Measurements from ENCODE around the gene ABTB2. TPM values are rescaled to one million over a fixed set of nuclear protein-coding genes. Genes with fewer than 3 reads are reported as not detected.

Gene ABTB2
- total and polyA plus RNA-seq, 2 of the 8 experiments (the other 6 are each of a cell fraction or from before 2014, with no cell fraction given) = 7.7 to 10.2 TPM

DNA sequence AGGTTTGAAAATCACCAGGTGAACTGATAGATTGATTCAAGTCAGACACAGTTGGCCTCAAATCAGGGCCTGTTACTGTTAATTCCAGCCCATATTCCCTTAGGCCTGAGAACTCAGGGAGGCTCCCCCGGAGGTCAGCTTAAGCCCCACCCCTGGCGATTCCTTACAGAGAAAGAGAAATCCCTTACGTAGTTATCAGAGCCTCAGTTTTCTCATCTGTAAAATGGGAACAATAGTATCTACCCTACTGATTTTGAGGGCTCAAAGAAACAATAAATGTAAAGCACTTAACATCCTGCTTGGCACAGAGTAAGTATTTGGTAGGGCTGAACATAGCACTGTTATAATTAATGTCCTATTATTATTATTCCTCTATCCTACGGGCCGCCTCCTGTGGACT is 158.3 kb downstream of the ABTB2 start:
- DNase-seq (ENCODE audit: low read depth in 1 of 2, low spot score in 2 of 2) = no peak
- CTCF ChIA-PET (ENCODE audit: partially characterized antibody) = interaction anchor here (0.7 to 1.0 kb wide), 2 partner anchors 12 to 33 kb away, joined by 3 read pairs; no protein-coding TSS in a partner anchor
- no peak overlapping the region for H3K27ac ChIP-seq (ENCODE audit: low read depth, low read length)
- H3K23me2 ChIP-seq (ENCODE audit: low read depth, low read length) = no peaks in the 10 kb centered on the region
- H2BK15ac ChIP-seq (ENCODE audit: low read length) = no peak overlapping the region
- no peaks in the 10 kb centered on the region for H4K20me1 ChIP-seq (replicated peaks in 1 of 2; ENCODE audit: control insufficient read depth in 1 of 2, insufficient read depth in 2 of 2, low read length in 2 of 2)
- H2BK120ac ChIP-seq (replicated peaks; ENCODE audit: low read depth, low read length) = no peak overlapping the region
- H3K9me3 ChIP-seq (ENCODE audit: insufficient read depth in 2 of 2, low read depth in 1 of 2, low read length in 1 of 2) = no peaks in the 10 kb centered on the region
- H3K4me2 ChIP-seq (ENCODE audit: insufficient read depth in 1 of 2, low read depth in 2 of 2, low read length in 2 of 2) = no peak overlapping the region
- H3K56ac ChIP-seq (replicated peaks; ENCODE audit: insufficient read length, low read depth, low read length) = no peak overlapping the region
- no peak overlapping the region for H2AK5ac ChIP-seq (ENCODE audit: low read depth, low read length)
- no peak overlapping the region for H4K91ac ChIP-seq (replicated peaks; ENCODE audit: insufficient read length, low read length)
- WGBS, 2 experiments (ENCODE audit: extremely low coverage in 1 of 2, insufficient coverage in 1 of 2, insufficient read length in 1 of 2, insufficient replicate concordance in 2 of 2, low coverage in 1 of 2, low lambda C conversion rate in 2 of 2, missing lambda C conversion rate in 1 of 2) = 80% methylated on average over 5 of the region's 5 CpGs; no CpG with 5 or more reads in 1 of the 2 experiments
- H3K79me1 ChIP-seq (ENCODE audit: low read depth, low read length) = peaks cover 3% of the 10 kb centered on the region
- H2BK5ac ChIP-seq (ENCODE audit: low read depth, low read length) = no peak overlapping the region
- TF ChIP-seq NRF1 (IDR thresholded peaks at IDR 0.05; ENCODE audit: low read depth, low read length) (no peak), KDM1A (IDR thresholded peaks at IDR 0.05; ENCODE audit: borderline replicate concordance, low read length) (0 out of 2 replicates have a peak, but pooled peaks have one; percentile 65)
- H3K23ac ChIP-seq (ENCODE audit: insufficient read length) = no peak overlapping the region
- no peaks in the 10 kb centered on the region for H3K36me3 ChIP-seq (ENCODE audit: control insufficient read depth in 2 of 4, insufficient read depth in 4 of 4, low read length in 3 of 4)
- H3K4me1 ChIP-seq (replicated peaks in 1 of 4; ENCODE audit: control insufficient read depth in 3 of 4, insufficient read depth in 4 of 4, low read length in 3 of 4) = peaks cover 0 to 13% (median 7%) of the 10 kb centered on the region in 4 experiments; a peak in 6 of 7 replicates
- H3K14ac ChIP-seq (ENCODE audit: insufficient read length) = no peak overlapping the region
- no peaks in the 10 kb centered on the region for H3K79me2 ChIP-seq (ENCODE audit: control insufficient read depth in 1 of 2, insufficient read depth in 2 of 2, low read length in 2 of 2)
- H4K8ac ChIP-seq (ENCODE audit: extremely low read depth, insufficient read depth, low read length) = no peak overlapping the region
- H3K4me3 ChIP-seq (ENCODE audit: extremely low read depth in 1 of 4, insufficient read depth in 2 of 4, low read depth in 3 of 4, low read length in 4 of 4) = no peak overlapping the region
- FAIRE-seq = no peak
- no peak overlapping the region for H4K5ac ChIP-seq (ENCODE audit: insufficient read length, low read depth, low read length)
- no peak overlapping the region for H2AFZ ChIP-seq (ENCODE audit: low read length)
- H3K18ac ChIP-seq (ENCODE audit: extremely low read depth, low read length) = no peak overlapping the region
- H3K4ac ChIP-seq (replicated peaks; ENCODE audit: insufficient read length, low read depth, low read length) = no peak overlapping the region
- H3K9ac ChIP-seq (replicated peaks in 1 of 4; ENCODE audit: extremely low read depth in 1 of 4, low read depth in 3 of 4, low read length in 3 of 4) = no peak overlapping the region
- POLR2A ChIA-PET (ENCODE audit: partially characterized antibody) = interaction anchor here (1.0 kb wide), 1 partner anchor 8 kb away, joined by 3 read pairs; no protein-coding TSS in a partner anchor
- H2BK20ac ChIP-seq (ENCODE audit: low read length) = no peak overlapping the region
- no peak overlapping the region for H2BK12ac ChIP-seq (ENCODE audit: low read depth, low read length)
- H3K27me3 ChIP-seq (replicated peaks in 1 of 4; ENCODE audit: control insufficient read depth in 3 of 4, extremely low read depth in 1 of 4, insufficient read depth in 3 of 4, low read length in 3 of 4) = no peaks in the 10 kb centered on the region
